ENCODE measurements around the gene DNAH11.

The DNAH11 gene

DNA sequence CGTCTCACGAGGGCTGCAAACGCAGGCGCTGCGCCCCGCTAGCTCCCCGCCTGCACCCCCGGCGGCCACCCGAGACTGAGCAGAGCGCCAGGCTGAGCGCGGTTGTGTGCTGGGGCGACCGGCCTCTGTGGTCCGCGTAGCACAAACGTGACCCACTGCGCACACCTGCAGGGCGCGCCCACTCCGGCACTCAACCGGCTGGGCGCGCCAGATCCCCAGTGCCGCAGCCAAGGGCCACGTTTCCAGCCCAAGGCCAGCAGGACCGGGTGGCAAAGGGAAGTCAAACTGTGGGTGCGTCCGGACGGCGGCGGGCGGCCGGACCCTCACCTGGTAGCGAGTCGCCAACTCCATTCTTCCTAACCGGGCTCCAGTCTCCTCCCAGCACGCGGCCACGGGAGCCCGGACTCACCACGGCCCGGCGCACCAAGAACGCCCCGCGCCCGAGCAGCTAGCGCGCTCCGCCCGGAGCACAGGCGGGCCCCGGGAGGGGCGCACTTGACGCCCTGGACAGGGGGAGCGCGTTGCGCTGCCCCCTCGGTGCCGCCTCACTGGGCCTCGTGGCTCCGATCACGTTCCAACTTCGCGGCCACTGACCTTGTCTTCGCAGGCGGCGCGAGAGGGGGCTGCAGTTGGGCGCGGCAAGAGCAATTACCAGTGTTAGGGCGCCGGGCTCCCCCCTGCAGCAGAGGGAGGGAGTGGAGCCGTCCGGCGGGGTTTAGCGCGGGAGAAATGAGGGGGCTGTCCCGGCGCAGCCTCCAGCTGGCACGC lies 402.8 kb downstream of the DNAH11 start, which contains the start of gene CDCA7L:
TSS of gene CDCA7L (minus strand) at position 446 of the 768 bp plus-strand sequence. CDS start at position 351, 95 bp downstream.
- Histone ChIP-seq H3K36me3 (ENCODE audit: control insufficient read depth, insufficient read depth, low read length) (peaks cover 12% of the 10 kb centered on the region), H3K27me3 (ENCODE audit: control insufficient read depth, insufficient read depth, low read length) (no peaks in the 10 kb centered on the region), H3K9me3 (ENCODE audit: control insufficient read depth, insufficient read depth, low read length) (no peaks in the 10 kb centered on the region), H3K4me3 (ENCODE audit: low read depth, low read length) (peak within 1 kb of the TSS; percentile 83), H3K27ac (ENCODE audit: low read depth, low read length) (peak within 1 kb of the TSS; percentile 85), H3K9ac (ENCODE audit: low read depth, low read length) (peak within 1 kb of the TSS; percentile 99), H3K4me1 (ENCODE audit: control insufficient read depth, insufficient read depth, low read length) (peaks cover 37% of the 10 kb centered on the region)

DNA sequence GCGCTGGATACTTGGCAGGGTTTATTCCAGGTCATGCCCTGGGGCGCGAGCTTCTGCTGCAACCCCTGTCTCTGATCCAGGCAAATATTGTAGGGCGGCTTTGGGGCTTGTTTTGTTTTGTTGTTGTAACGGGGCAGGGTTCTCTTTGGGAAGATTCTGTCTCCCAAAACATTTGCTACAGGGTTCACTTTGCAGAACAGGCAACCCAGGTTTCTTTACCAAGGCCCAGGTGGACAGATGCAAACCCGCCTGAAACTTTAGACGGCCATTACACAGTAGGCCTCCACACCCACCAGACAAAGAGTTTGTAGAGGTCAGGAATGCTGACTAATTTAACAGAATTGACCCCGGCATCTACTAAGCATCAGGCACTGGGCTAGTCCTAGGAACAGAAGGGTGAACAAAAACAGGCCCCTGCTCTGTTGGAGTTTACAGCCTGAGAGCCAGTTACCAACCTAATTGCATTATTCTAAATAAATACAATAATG lies 403.4 kb downstream of the DNAH11 start:
- peak overlapping the region; percentile 99 for H3K9ac ChIP-seq (ENCODE audit: low read depth, low read length)
- H3K4me3 ChIP-seq (ENCODE audit: low read depth, low read length) = peak overlapping the region; percentile 83
- no peaks in the 10 kb centered on the region for H3K9me3 ChIP-seq (ENCODE audit: control insufficient read depth, insufficient read depth, low read length)
- peaks cover 12% of the 10 kb centered on the region for H3K36me3 ChIP-seq (ENCODE audit: control insufficient read depth, insufficient read depth, low read length)
- no peaks in the 10 kb centered on the region for H3K27me3 ChIP-seq (ENCODE audit: control insufficient read depth, insufficient read depth, low read length)
- H3K27ac ChIP-seq (ENCODE audit: low read depth, low read length) = peak overlapping the region; percentile 85
- H3K4me1 ChIP-seq (ENCODE audit: control insufficient read depth, insufficient read depth, low read length) = peaks cover 37% of the 10 kb centered on the region

DNA sequence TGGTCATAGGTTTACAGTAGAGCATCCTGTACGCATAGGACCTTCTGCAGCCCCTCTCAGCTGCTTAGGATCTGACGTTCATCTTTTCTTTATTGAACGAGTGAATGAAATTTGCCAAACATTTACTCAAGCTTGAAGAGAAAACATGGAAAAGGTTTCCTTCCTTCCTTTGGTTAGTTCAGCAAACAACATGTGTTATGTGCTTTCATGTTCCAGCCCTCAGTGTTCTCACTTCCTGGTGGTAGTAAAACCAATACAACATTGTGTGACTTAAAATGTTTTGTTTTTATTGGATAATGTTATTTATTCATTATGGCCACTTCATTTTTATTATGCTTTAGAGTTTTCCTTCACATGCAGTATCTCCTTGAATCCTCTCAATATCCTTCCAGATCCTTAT lies 404.2 kb downstream of the DNAH11 start:
- Histone ChIP-seq H3K4me3 (ENCODE audit: low read depth, low read length) (no peak overlapping the region), H3K4me1 (ENCODE audit: control insufficient read depth, insufficient read depth, low read length) (peaks cover 29% of the 10 kb centered on the region), H3K9me3 (ENCODE audit: control insufficient read depth, insufficient read depth, low read length) (no peaks in the 10 kb centered on the region), H3K9ac (ENCODE audit: low read depth, low read length) (no peak overlapping the region), H3K36me3 (ENCODE audit: control insufficient read depth, insufficient read depth, low read length) (peaks cover 12% of the 10 kb centered on the region), H3K27me3 (ENCODE audit: control insufficient read depth, insufficient read depth, low read length) (no peaks in the 10 kb centered on the region), H3K27ac (ENCODE audit: low read depth, low read length) (no peak overlapping the region)

DNA sequence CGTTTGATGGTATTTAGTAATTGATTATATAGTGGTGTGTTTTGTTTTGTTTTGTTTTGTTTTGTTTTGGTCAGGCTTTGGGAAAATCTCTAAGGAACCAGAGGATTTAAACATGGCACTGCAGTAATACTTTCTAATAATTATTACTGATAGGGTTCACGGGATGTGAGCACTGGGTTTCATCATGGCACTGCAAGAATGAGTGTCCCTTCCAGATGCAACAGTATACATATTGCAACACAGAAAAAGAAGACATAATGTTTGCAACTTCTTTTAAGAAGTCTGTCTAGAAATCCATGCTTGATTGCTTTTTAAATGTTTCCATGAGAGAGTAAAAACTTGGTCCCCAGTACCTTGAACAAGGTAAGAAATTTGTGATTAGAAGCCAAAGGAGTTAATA lies 405.1 kb downstream of the DNAH11 start:
- no peaks in the 10 kb centered on the region for H3K27me3 ChIP-seq (ENCODE audit: control insufficient read depth, insufficient read depth, low read length)
- H3K27ac ChIP-seq (ENCODE audit: low read depth, low read length) = no peak overlapping the region
- H3K9ac ChIP-seq (ENCODE audit: low read depth, low read length) = no peak overlapping the region
- no peak overlapping the region for H3K4me3 ChIP-seq (ENCODE audit: low read depth, low read length)
- H3K4me1 ChIP-seq (ENCODE audit: control insufficient read depth, insufficient read depth, low read length) = peaks cover 20% of the 10 kb centered on the region
- H3K9me3 ChIP-seq (ENCODE audit: control insufficient read depth, insufficient read depth, low read length) = no peaks in the 10 kb centered on the region
- H3K36me3 ChIP-seq (ENCODE audit: control insufficient read depth, insufficient read depth, low read length) = peaks cover 8% of the 10 kb centered on the region

DNA sequence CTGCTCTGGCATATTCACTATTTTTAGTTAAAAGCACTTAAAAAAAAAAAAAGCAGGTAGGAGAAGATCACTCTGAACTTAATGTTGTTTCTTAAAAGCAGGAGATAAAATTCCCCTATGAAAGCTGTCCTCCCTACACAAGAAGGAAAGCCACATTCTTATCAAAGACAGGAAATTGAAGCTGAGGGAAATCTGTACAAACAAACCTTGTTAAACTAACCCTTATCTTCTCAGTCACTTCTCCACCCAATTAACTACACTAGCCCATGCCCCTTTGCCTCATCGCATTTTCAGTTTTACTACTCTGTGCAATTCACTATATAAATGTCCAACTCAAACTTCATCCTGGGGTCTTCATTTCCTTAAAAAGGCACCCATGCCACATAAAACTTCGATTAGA lies 405.5 kb downstream of the DNAH11 start:
- no peak overlapping the region for H3K4me3 ChIP-seq (ENCODE audit: low read depth, low read length)
- H3K27ac ChIP-seq (ENCODE audit: low read depth, low read length) = no peak overlapping the region

DNA sequence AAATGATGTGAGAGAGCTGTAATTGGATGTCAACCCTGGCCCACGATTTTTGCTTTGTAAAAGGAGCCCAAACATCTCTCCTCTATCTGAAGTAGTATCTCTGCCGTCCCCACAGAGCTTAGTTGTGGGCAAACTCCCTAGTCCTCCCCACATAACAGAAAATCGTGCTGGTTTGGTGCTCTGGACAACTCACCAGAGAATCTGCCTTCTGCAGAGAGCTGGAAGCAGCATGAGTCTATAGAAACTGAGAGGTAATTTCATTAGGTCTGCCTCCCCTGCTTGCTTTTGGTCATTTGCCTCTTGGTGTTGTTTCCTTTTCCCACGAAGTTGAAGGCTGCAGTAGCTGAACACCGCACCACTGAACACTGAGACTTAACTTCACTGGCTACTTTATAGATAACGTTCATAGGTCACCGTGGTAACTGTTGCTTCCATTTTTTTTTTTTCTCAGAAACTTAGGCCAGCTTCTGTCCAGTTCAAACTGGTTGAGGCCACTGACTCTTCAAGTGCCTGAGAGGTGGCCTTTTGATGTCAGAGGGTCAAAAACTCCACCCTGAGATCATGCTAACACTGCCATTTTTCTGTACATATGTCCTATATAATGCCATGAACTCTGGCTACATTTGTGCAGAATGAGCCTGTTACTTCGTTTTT lies 406.2 kb downstream of the DNAH11 start:
- Histone ChIP-seq H3K4me1 (ENCODE audit: control insufficient read depth, insufficient read depth, low read length) (peaks cover 10% of the 10 kb centered on the region), H3K27ac (ENCODE audit: low read depth, low read length) (no peak overlapping the region), H3K36me3 (ENCODE audit: control insufficient read depth, insufficient read depth, low read length) (no peaks in the 10 kb centered on the region), H3K4me3 (ENCODE audit: low read depth, low read length) (no peak overlapping the region), H3K27me3 (ENCODE audit: control insufficient read depth, insufficient read depth, low read length) (no peaks in the 10 kb centered on the region), H3K9ac (ENCODE audit: low read depth, low read length) (no peak overlapping the region), H3K9me3 (ENCODE audit: control insufficient read depth, insufficient read depth, low read length) (no peaks in the 10 kb centered on the region)

More for the DNA sequence above, 405.5 kb downstream of the DNAH11 start:
- Histone ChIP-seq H3K9me3 (ENCODE audit: control insufficient read depth, insufficient read depth, low read length) (no peaks in the 10 kb centered on the region), H3K4me1 (ENCODE audit: control insufficient read depth, insufficient read depth, low read length) (peaks cover 16% of the 10 kb centered on the region), H3K36me3 (ENCODE audit: control insufficient read depth, insufficient read depth, low read length) (peaks cover 3% of the 10 kb centered on the region; the same call in 1 of the 2 replicates), H3K27me3 (ENCODE audit: control insufficient read depth, insufficient read depth, low read length) (no peaks in the 10 kb centered on the region), H3K9ac (ENCODE audit: low read depth, low read length) (no peak overlapping the region)
